Activated CD4-positive, alpha-beta T cell treated with anti-CD3 and anti-CD28 coated beads for 1 hour (primary cell): ENCODE measurements around the gene BDKRB2.

Experiments used
- DNase-seq: peaks from one replicate; pipeline ENCODE4 v3.0.0-alpha.2; 2020

The BDKRB2 gene

DNA sequence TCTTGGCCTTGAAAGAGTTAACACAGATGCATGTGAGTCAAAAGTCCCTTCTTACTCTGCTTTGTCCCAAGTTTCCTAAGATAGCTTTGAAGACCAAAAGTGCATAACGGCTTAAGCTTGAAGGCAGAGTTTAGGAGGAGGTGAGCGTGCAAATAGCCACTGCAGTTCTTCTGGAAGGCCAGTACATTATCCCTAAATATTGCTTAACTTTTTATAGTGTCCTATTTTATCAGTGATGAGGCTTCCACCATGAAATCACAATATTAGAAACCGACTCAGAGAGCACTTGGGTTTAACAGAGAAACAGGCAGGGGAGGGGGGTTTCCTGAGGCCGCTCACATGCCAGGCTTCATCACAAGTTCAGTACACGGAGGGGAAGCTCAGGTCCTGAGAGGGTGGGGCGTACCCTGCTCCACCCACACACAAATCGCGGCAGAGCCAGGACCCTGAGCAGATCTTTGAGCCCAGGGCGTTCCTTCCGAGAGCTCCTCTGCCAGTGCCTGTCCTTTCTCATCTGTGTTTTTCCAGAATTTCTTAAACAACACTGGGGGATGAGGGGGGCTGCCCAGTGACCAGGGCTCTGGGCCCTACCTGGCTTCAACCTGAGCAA lies 26.8 kb upstream of the BDKRB2 start:
- no peak for DNase-seq

DNA sequence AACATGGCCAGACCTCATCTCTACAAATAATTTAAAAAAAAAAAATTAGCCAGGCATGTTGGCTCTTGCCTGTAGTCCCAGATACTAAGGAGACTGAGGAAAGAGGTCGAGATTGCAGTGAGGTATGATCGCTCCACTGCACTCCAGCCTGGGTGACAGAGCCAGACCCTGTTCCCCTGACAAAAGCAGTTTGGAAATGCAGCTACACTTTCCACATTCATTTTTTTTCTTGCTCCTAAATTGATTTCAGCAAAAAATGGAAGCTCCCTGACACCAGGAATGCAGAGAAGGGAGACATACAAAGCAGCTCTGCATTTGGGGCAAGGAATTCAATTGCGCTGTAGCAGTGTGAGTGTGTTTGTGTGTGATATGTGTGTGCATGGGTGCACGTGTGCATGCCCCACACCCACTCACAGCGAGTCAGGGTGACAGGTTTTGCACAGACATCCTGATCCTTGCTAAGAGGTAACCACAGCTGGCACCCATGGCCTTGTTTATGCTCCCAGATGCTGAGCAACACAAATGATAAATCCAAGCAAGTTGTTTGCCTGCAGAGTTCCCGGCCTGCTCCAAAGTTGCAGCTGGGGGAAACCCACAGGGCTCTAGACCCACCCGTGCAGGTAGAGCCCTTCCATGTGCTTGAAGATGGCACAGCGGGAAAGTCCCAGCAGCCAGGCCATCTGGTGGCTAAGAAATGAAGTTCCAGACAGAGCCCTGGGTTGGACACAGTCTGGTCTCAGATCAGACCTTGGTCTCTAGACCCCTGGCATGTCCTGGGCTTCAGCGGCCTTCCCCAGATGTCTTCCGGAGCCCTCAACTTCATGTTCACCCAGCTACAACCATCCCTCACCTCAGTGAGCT lies 25.9 kb upstream of the BDKRB2 start:
- DNase-seq = no peak

- no peak for DNase-seq
These were observed 24.4 kb upstream of the BDKRB2 start for GRCh38 chr14:96180043-96180874.

GRCh38 chr14:96181186-96182056 lies 23.2 kb upstream of the BDKRB2 start:
- no peak for DNase-seq

- no peak for DNase-seq
These were observed 22.1 kb upstream of the BDKRB2 start for GRCh38 chr14:96182546-96182945.

DNA sequence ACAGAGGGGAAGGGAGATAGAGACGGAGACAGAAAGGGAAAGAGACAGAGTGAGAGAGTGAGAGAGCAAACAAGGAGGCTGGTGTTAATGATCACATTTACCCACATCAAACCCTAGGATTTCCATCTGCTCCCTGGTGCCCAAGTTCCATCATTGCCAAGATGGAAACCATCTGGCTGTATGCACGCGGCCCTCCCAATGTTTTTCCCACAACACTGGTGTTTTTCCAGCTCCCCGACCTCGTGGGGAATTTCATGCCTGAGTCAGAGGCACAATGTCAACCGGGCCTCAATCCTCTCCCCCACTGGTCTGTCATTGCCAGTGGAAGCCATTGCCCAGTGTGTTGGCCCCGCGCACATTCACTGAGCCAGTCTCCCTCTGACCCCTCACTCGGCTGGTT lies 19.9 kb upstream of the BDKRB2 start:
- DNase-seq = no peak

DNA sequence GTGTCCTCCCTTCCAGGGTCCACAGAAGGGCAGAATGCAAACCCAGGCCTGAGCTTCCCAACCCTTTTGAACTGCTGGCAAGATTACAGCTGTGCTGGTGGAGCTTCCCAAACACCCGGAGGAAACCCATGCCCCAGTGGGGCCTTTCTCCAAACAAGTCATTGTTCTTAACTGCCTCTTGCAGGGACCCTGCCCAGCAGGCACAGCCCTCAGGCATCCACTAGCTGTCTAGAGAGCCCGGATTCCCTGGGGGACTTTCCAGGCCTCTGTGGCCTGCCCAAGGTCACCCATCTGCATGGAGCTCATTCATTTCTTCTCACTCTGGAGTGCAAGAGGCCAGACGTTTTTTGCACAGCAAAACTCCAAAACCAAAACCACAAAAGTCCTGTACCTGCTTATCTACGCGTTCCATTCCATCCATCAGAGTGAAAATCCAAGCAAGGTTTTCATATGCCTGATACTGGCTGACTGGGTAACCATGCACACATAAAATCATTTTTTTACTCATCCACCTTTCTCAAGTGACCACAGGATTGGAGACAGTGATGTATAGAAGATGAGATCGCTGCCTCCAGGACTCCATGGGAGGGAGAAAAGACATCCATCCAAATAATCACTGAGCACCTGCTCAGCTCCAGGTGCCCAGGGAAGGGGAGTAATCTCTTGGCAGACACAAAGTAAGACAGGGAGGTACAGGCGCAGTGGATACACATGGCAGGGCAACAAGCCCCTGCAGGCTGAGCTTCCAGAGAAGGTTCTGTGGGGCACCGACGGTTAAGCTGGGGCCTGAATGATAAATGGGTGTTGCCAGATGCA lies 17.2 kb upstream of the BDKRB2 start:
- no peak for DNase-seq

DNA sequence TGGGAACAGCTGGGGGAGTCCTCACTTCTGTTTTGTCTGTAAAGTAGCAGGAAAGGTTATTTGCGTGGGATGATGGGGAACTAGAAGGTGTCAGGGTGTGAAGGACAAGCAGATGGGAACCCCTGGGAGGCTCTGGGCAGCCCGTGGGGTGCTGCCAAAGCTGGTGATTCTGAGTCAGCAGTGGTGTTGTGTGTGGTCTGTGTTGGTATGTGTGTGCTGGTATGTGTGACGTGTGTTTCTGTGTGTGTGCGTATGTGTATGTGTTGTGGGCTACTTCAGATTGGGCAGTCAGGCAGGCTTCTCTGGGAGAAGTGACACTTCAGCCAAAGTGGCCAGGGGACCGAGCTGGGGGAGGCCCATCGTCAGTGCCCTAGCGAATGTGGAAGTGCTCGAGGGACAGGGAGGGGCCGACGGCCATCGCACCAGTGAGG lies 15.3 kb upstream of the BDKRB2 start:
- no peak for DNase-seq

- DNase-seq = no peak
These were observed 13.3 kb upstream of the BDKRB2 start for GRCh38 chr14:96191353-96191752.

DNA sequence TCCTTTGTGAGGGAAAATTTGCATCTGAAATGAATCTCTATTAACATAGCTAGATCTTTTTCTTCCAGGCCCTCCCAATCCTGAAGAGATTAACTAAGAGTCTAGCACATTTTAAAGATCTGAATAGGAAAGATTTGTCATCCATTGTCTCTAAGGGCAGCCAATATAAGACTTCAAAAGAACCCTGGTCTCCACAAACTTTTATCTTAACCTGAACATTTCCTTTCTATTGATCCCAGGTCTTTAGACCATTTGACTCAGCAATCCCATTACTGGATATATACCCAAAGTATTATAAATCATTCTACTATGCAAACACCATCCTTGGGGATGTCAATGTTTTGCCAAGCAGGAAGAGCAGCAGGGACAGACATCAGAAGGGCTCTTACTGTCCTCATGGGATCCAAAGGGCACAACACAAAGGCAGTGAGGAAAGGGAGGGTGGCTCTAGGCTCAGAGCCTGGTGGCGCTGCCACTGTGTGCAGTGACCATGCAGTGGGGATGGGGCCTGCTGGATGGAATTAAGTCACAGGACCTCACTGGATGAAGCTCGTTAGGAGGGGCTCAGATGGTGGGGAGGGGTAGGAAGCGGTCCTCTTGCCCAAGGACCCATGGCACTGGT lies 12.7 kb upstream of the BDKRB2 start:
- DNase-seq = no peak

DNA sequence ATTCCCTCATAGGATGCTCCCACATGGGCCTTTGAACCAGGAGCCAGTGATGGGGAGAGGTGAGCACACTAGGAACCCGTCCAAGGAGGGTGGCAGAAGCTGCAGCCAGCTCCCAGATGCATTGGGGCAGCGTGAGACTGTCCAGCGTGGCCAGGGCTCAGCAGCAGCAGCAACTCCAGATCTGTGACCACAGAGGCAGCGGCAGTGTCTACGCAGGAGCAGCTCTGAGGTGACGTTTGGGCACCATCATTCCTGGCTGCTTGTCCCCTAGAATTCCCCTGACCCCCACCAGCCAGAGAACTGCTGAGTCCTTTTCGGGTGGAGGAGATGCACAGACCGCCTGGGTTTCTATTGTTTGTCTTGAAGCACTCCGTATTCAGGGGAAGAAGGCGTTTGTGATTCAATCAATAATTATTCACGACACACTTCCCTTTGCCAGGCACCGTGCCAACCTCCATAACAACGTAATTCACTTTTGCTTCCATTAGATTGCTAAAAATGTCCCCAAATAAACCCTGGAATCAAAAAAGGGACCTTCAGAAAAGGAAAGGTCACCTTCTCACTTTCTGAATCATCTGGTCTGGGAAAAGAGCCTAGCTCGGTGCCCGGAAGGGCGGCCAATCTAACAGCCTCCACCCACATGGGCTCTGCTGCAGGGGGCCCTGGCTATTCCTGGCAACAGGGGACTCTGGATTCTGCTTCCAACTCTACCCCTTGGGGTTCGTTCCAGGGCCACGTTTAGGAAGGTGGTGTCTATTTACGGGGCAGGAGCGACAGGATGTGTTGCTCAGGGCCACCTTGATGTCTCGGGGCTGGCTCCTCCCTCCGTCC lies 11.4 kb upstream of the BDKRB2 start:
- no peak for DNase-seq

- DNase-seq = no peak
These were observed 10.4 kb upstream of the BDKRB2 start for GRCh38 chr14:96194262-96194656.

- DNase-seq = no peak
These were observed 9.8 kb upstream of the BDKRB2 start for GRCh38 chr14:96194657-96195431.

- no peak for DNase-seq
These were observed 9.1 kb upstream of the BDKRB2 start for GRCh38 chr14:96195441-96196081.

- DNase-seq = no peak
These were observed 7.3 kb upstream of the BDKRB2 start for GRCh38 chr14:96197163-96197852.

- no peak for DNase-seq
These were observed 6.7 kb upstream of the BDKRB2 start for GRCh38 chr14:96197969-96198368.

GRCh38 chr14:96198430-96199130 lies 6.1 kb upstream of the BDKRB2 start:
- DNase-seq = no peak

DNA sequence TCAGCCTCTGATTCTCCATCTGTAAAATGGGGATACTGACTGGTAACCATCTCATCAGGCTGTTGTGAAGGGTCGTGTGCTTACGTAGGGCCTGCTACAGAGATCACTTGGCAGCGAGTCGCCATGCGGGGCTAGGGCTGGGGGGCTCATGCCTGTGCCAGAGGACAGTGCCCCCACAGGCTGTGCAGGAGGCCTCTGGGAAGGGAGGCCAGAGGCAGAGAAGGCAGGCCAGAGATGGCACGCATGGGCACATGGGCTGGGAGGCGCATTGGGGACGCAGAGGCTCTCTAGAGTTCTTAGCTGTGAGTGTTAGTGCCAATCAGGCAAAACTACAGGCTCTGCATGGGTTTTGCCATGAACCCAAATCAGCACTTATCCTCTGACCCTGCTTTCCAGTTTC lies 3.5 kb upstream of the BDKRB2 start:
- DNase-seq = no peak
